Measurements from ENCODE around the gene EFS.
A peak's percentile ranks its signal among the peaks of the same experiment; 100 is the strongest.
"Not testable (repeated sequence)": the region's sequence is repeated elsewhere in the genome, so short reads cannot be mapped to it uniquely, and the experiment has no call there.

EFS gene

GRCh38 chr14:23398348-23398747, 33.4 kb upstream of the EFS start:
- no peak for DNase-seq

- DNase-seq: no peak
Measured at GRCh38 chr14:23396781-23397407, 31.9 kb upstream of the EFS start.

GRCh38 chr14:23396126-23396525, 31.2 kb upstream of the EFS start:
- DNase-seq: no peak

- no peak for DNase-seq
Measured at GRCh38 chr14:23392613-23393012, 27.6 kb upstream of the EFS start.

GRCh38 chr14:23389871-23390270, 24.9 kb upstream of the EFS start:
- DNase-seq: not testable (repeated sequence)

GRCh38 chr14:23389396-23389795, 24.4 kb upstream of the EFS start:
- no peak for DNase-seq

GRCh38 chr14:23388996-23389395, 24.0 kb upstream of the EFS start:
- no peak for DNase-seq

- no peak for DNase-seq
Measured at GRCh38 chr14:23387916-23388882, 23.2 kb upstream of the EFS start.

- no peak for DNase-seq
Measured at GRCh38 chr14:23386999-23387398, 22.0 kb upstream of the EFS start.

- DNase-seq: not testable (repeated sequence)
Measured at GRCh38 chr14:23386266-23386657, 21.3 kb upstream of the EFS start.

GRCh38 chr14:23385642-23386265, 20.8 kb upstream of the EFS start:
- DNase-seq: no peak

GRCh38 chr14:23385244-23385641, 20.3 kb upstream of the EFS start:
- no peak for DNase-seq

- DNase-seq: no peak
Measured at GRCh38 chr14:23384364-23385080, 19.6 kb upstream of the EFS start.

- no peak for DNase-seq
Measured at GRCh38 chr14:23382731-23383440, 17.9 kb upstream of the EFS start.

- DNase-seq: no peak
Measured at GRCh38 chr14:23382276-23382675, 17.3 kb upstream of the EFS start.

- no peak for DNase-seq
Measured at GRCh38 chr14:23381871-23382270, 16.9 kb upstream of the EFS start.

- no peak for DNase-seq
Measured at GRCh38 chr14:23380976-23381375, 16.0 kb upstream of the EFS start.

- no peak for DNase-seq
Measured at GRCh38 chr14:23380197-23380914, 15.4 kb upstream of the EFS start.

GRCh38 chr14:23379366-23380196, 14.6 kb upstream of the EFS start:
- peak; percentile 59 for DNase-seq

GRCh38 chr14:23378612-23379220, 13.7 kb upstream of the EFS start:
- no peak for DNase-seq

Measured in T-helper 9 cell (primary cell).